IPS DF 6.9 (cell line): ENCODE results near the gene SLAMF1.
"Not testable (repeated sequence)": the region's sequence is repeated elsewhere in the genome, so short reads cannot be mapped to it uniquely, and the experiment has no call there.

Source experiments
- DNase-seq: peaks from one replicate; pipeline ENCODE4 v3.0.0-alpha.2; 2013; ENCODE audit warnings: low read depth, low spot score
- H3K27ac ChIP-seq: one replicate; pipeline ENCODE4 v1.5.1; 2013; ENCODE audit warnings: low read length, control low read depth
- H3K27me3 ChIP-seq: 2 replicates; pipeline ENCODE4 v1.6.1; 2013; ENCODE audit warnings: mild to moderate bottlenecking, low read length; ENCODE audit not compliant: control insufficient read depth, insufficient read depth
- H3K36me3 ChIP-seq: 2 replicates; pipeline ENCODE4 v1.6.1; 2013; ENCODE audit warnings: low read length; ENCODE audit not compliant: control insufficient read depth, insufficient read depth
- H3K4me1 ChIP-seq: 2 replicates; pipeline ENCODE4 v1.6.1; 2013; ENCODE audit warnings: low read length; ENCODE audit not compliant: control insufficient read depth, insufficient read depth
- H3K4me3 ChIP-seq: 2 replicates; pipeline ENCODE4 v1.5.1; 2013; ENCODE audit warnings: mild to moderate bottlenecking, low read length
- H3K9me3 ChIP-seq: 2 replicates; pipeline ENCODE4 v1.6.1; 2013; ENCODE audit warnings: low read length, inconsistent platforms; ENCODE audit not compliant: control insufficient read depth, insufficient read depth
- WGBS: extraction: QIAGEN DNeasy Blood & Tissue Kit; methylation state at CpG from one replicate; pipeline ENCODE4 v1.1.7; 2013; ENCODE audit warnings: mixed read lengths, missing lambda C conversion rate; ENCODE audit not compliant: insufficient read length, insufficient coverage; 5-methylcytosine and 5-hydroxymethylcytosine counted together

SLAMF1 gene

GRCh38 chr1:160630523-160631451 lies 16.1 kb downstream of the SLAMF1 start:
- H3K36me3 ChIP-seq = no peaks in the 10 kb centered on the region
- DNase-seq = no peak
- no CpG with 5 or more reads among the region's 9 CpGs for WGBS
- H3K27me3 ChIP-seq = no peaks in the 10 kb centered on the region
- H3K4me3 ChIP-seq = no peak overlapping the region
- H3K9me3 ChIP-seq = no peaks in the 10 kb centered on the region
- no peaks in the 10 kb centered on the region for H3K4me1 ChIP-seq
- H3K27ac ChIP-seq = no peak overlapping the region

DNA sequence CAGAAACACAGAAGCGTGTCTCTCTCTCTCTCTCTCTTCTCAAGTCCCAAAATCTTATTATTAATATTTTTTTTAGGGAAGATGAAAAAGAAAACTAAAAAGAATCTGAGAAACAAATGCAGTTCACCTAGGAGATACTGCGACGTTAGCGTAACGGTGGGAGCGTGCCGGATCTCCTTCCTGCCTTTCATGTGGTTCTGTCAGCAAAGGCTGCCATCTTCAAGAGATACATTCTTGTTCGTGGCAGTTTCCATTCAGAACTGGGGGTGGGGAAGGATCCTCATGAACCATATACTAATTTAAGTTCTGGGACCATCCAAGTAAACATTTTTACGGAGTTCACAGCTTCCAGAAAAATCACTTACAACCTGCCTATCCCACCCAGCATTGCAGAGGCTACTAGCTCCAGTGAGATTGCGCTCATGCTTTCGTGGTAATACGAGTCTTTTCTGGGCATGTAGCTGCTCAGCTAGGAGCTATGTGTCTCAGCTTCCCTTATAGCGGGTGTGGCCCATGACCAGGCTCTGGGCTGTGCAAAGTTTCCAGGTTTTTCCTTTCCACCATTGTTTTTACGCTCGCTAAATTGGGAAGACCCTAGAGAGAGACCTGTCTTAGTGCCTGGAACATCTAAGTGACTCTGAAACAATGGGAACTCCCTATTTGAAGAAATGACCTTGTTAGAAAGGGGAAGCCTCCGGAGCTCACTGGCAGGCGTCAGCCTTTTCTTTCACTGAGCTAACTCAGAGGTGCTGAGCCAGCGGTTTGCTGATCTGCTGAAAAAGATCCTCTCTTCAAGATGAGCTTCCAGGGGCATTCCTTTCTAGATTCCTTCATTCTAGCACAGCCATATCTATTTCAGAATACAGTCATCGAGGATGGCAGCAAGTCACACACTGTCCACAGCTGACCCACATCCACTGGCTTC lies 17.3 kb downstream of the SLAMF1 start:
- Histone ChIP-seq H3K27me3 (no peaks in the 10 kb centered on the region), H3K4me1 (no peaks in the 10 kb centered on the region), H3K9me3 (no peaks in the 10 kb centered on the region), H3K36me3 (no peaks in the 10 kb centered on the region), H3K4me3 (no peak overlapping the region), H3K27ac (no peak overlapping the region)
- WGBS = no CpG with 5 or more reads among the region's 19 CpGs
- DNase-seq = no peak

GRCh38 chr1:160628799-160629263 lies 18.0 kb downstream of the SLAMF1 start:
- H3K9me3 ChIP-seq = no peaks in the 10 kb centered on the region
- no peaks in the 10 kb centered on the region for H3K27me3 ChIP-seq
- no peaks in the 10 kb centered on the region for H3K36me3 ChIP-seq
- no peak overlapping the region for H3K27ac ChIP-seq
- WGBS = no CpG with 5 or more reads among the region's 8 CpGs
- no peaks in the 10 kb centered on the region for H3K4me1 ChIP-seq
- no peak for DNase-seq
- H3K4me3 ChIP-seq = no peak overlapping the region

GRCh38 chr1:160627677-160628289 lies 19.1 kb downstream of the SLAMF1 start:
- not testable (repeated sequence) for H3K27me3 ChIP-seq, H3K4me1 ChIP-seq, DNase-seq, H3K27ac ChIP-seq, H3K4me3 ChIP-seq, H3K36me3 ChIP-seq, H3K9me3 ChIP-seq
- WGBS = no CpG with 5 or more reads among the region's 4 CpGs

- H3K4me1 ChIP-seq = no peaks in the 10 kb centered on the region
Measured at GRCh38 chr1:160626509-160627342, 20.1 kb downstream of the SLAMF1 start.

GRCh38 chr1:160625725-160626498 lies 20.9 kb downstream of the SLAMF1 start:
- Histone ChIP-seq H3K9me3 (no peaks in the 10 kb centered on the region), H3K36me3 (no peaks in the 10 kb centered on the region), H3K27ac (no peak overlapping the region), H3K4me3 (no peak overlapping the region), H3K27me3 (no peaks in the 10 kb centered on the region), H3K4me1 (no peaks in the 10 kb centered on the region)
- no peak for DNase-seq
- no CpG with 5 or more reads among the region's 10 CpGs for WGBS

More at GRCh38 chr1:160626509-160627342, 20.1 kb downstream of the SLAMF1 start:
- H3K27me3 ChIP-seq = no peaks in the 10 kb centered on the region
- no peak for DNase-seq
- no peaks in the 10 kb centered on the region for H3K36me3 ChIP-seq
- H3K9me3 ChIP-seq = no peaks in the 10 kb centered on the region
- no CpG with 5 or more reads among the region's 1 CpG for WGBS
- no peak overlapping the region for H3K27ac ChIP-seq
- H3K4me3 ChIP-seq = no peak overlapping the region

- WGBS = no CpG with 5 or more reads among the region's 1 CpG
- no peak overlapping the region for H3K4me3 ChIP-seq
- no peaks in the 10 kb centered on the region for H3K9me3 ChIP-seq
- no peak overlapping the region for H3K27ac ChIP-seq
- no peaks in the 10 kb centered on the region for H3K4me1 ChIP-seq
- H3K36me3 ChIP-seq = no peaks in the 10 kb centered on the region
- no peaks in the 10 kb centered on the region for H3K27me3 ChIP-seq
- no peak for DNase-seq
Measured at GRCh38 chr1:160625321-160625720, 21.5 kb downstream of the SLAMF1 start.

GRCh38 chr1:160624464-160624863 lies 22.4 kb downstream of the SLAMF1 start:
- no CpG with 5 or more reads among the region's 3 CpGs for WGBS
- no peaks in the 10 kb centered on the region for H3K36me3 ChIP-seq
- H3K27ac ChIP-seq = no peak overlapping the region
- H3K9me3 ChIP-seq = no peaks in the 10 kb centered on the region
- H3K4me3 ChIP-seq = no peak overlapping the region
- H3K4me1 ChIP-seq = no peaks in the 10 kb centered on the region
- H3K27me3 ChIP-seq = no peaks in the 10 kb centered on the region
- no peak for DNase-seq

DNA sequence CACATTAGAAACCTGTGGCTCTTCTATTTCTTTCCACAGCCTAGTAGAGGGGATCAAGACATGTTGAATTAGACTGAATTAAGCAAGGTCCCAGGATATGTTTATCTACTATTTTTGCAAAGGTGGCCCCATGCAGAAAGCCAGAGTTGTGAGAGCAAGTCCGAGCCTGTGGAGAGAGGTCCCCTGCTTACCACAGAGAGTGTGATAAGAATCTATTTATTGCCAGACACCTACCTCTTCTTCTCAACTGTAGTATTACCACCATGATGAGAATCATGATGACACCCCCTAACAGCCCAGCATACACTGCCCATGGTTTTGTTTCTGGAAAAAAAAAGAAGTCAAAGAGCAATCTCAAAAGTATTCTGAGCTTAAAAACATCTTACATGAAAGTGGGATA lies 23.0 kb downstream of the SLAMF1 start:
- WGBS = no CpG with 5 or more reads among the region's 1 CpG
- no peak for DNase-seq
- no peaks in the 10 kb centered on the region for H3K27me3 ChIP-seq
- no peaks in the 10 kb centered on the region for H3K4me1 ChIP-seq
- no peaks in the 10 kb centered on the region for H3K36me3 ChIP-seq
- H3K4me3 ChIP-seq = no peak overlapping the region
- no peak overlapping the region for H3K27ac ChIP-seq
- H3K9me3 ChIP-seq = no peaks in the 10 kb centered on the region
